Measurements from ENCODE around the gene BBIP1.

GRCh38 chr10:110957606-110958005 is 38.6 kb upstream of the BBIP1 start:
- TF ChIP-seq POLR2A (IDR thresholded peaks at IDR 0.05) (no peak), CTCF (IDR thresholded peaks at IDR 0.05) (no peak), POLR2AphosphoS5 (IDR thresholded peaks at IDR 0.05) (no peak)
